Myocyte (in vitro differentiated cells): ENCODE data around the gene KRTCAP3. TPM values are rescaled to one million over a fixed set of nuclear protein-coding genes. Genes with fewer than 3 reads are reported as not detected.
"Not testable (repeated sequence)": the region's sequence is repeated elsewhere in the genome, so short reads cannot be mapped to it uniquely, and the experiment has no call there.

Experiments
- DNase-seq: peaks from one replicate; pipeline ENCODE4 v3.0.0-alpha.2; 2012; ENCODE audit warnings: low read depth
- polyA plus RNA-seq: library from polyadenylated mRNA; unstranded; fragments of >200 nt; gene quantifications from one replicate; pipeline ENCODE4 v1.2.1, GENCODE V29; 2012; ENCODE audit warnings: missing spikeins
- total RNA-seq: library from RNA; depleted of rRNA; stranded (reverse); fragments of >200 nt; gene quantifications from 2 replicates; pipeline ENCODE4 v1.2.3, GENCODE V29; 2014

Gene KRTCAP3, protein sequence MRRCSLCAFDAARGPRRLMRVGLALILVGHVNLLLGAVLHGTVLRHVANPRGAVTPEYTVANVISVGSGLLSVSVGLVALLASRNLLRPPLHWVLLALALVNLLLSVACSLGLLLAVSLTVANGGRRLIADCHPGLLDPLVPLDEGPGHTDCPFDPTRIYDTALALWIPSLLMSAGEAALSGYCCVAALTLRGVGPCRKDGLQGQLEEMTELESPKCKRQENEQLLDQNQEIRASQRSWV
- not detected in 2 replicates for total RNA-seq
- polyA plus RNA-seq = 1.2 TPM

- no peak for DNase-seq
Observed at GRCh38 chr2:27441958-27442919, at the start of gene KRTCAP3. TSS of gene KRTCAP3 (plus strand) at chr2:27442381. CDS start at chr2:27442413, 32 bp downstream.

- no peak for DNase-seq
Observed at GRCh38 chr2:27393225-27393624, 49.0 kb upstream of the KRTCAP3 start.

GRCh38 chr2:27398962-27399361 lies 43.2 kb upstream of the KRTCAP3 start:
- no peak for DNase-seq

DNA sequence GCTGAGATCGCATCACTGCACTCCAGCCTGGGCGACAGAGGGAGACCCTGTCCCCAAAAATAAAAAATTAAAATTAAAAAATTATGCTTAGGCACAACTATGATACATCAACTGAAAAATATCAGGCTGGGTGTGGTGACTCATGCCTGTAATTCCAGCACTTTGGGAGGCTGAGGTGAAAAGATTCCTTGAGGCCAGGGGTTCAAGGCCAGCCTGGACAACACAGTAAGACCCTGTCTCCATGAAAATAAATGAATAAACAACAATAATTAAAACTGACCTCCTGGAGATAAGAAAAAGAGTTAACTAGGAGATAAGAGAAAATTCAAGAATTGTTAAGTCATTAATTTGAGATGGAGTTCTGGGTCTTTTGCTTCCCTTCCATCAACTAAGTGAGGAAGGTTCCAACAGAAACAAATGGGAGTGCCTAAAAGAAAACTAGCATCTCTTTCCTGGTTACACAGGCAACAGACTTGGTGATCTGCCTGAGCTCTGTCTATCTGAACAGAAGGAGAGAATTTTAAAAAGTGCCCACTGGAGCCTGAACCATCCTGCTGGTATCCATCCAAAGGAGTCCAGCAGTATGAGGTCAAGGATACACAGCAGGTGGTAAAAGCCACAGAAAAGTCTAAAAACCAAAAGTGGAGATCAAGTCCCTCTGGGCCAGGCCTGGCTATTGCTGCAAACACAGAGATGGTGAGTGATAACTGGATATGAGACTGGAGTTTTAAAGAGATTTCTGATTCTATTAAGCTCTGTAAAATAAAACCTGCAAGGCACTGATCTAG lies 41.6 kb upstream of the KRTCAP3 start:
- DNase-seq = peak; percentile 91

DNA sequence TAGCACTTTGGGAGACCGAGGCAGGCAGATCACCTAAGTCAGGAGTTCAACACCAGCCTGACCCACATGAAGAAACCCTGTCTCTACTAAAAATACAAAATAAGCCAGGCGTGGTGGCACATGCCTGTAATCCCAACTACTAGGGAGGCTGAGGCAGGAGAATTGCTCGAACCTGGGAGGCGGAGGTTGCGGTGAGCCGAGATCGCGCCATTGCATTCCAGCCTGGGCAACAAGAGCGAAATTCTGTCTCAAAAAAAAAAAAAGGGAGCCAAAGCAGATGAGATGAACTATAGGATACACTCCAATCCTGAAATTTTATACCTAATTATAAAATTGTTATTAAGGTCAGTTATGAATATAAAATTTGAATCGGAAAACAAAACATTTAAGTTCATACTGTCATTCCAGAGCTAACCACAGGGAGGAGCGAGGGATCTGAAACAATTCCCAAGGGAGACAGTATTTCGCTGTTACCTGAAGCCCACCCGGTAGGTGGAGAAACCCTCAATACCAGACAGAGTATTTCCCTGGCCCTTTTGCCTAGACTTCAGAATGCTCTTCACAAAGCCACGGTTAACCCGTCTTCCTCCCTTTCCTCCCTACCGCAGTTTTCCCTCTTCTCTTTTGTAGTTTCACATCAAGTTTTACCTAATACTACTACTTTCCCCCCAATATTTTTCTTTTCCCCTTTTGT lies 34.2 kb upstream of the KRTCAP3 start:
- DNase-seq = peak; percentile 44

DNA sequence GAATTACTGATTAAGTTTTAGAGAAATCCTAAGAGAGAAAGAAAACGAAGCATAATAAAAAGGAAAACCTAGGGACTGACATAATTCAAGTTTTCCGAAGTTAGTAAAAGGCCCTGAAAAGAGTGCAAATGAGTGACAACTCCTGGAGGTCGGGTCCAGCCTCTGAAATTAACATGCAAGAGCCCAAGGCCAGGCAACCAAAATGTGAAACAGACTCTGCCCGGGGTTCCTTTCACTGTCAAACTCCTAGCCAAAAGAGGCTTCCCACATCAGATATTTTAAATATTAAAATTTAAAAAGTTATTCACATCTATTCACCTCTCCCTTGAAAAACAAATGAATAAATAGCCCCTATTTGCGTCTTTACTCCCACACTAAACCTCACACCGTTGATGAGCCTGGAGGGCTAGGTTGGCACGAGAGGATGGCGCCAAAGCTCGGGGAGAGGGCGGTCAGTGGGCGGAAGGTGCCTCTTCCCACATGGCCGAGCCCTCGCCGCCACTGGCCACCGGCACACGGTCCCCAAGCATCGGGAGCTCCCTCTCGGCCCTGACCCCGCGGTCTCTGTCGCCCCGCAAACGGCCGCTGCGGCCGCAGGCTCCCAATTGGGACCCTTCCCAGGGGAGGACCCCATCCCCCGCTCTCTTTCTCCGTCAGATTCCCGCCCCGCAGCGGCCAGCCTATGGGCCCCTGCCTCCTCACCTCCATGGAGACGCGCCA lies 33.4 kb upstream of the KRTCAP3 start:
- peak; percentile 22 for DNase-seq

- DNase-seq = peak; percentile 91
Observed at GRCh38 chr2:27409321-27410073, 32.7 kb upstream of the KRTCAP3 start, which contains the start of gene PPM1G. TSS of gene PPM1G (minus strand) at chr2:27409591. CDS start at chr2:27409422, 169 bp downstream.

GRCh38 chr2:27412419-27413152 lies 29.6 kb upstream of the KRTCAP3 start:
- DNase-seq = no peak

GRCh38 chr2:27416151-27416550 lies 26.0 kb upstream of the KRTCAP3 start:
- DNase-seq = no peak

DNA sequence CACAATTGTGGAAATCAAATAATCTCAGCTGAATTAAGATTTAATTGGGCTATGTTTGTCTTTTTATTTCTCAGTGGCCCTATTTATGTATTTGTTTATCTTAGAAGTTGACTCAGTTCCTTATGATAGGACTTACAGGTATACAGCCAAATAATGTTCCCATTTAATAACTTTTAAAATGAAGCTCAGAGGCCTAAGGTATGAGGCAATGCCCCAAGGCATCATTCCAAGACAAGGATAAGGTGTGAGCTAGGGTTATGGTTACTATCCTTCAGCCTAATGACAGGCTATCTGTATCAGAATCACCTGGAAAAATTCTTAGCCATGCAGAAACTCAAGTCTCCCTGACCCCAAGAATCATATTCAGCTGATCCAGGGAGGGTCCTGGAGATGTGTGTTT lies 21.2 kb upstream of the KRTCAP3 start:
- no peak for DNase-seq

DNA sequence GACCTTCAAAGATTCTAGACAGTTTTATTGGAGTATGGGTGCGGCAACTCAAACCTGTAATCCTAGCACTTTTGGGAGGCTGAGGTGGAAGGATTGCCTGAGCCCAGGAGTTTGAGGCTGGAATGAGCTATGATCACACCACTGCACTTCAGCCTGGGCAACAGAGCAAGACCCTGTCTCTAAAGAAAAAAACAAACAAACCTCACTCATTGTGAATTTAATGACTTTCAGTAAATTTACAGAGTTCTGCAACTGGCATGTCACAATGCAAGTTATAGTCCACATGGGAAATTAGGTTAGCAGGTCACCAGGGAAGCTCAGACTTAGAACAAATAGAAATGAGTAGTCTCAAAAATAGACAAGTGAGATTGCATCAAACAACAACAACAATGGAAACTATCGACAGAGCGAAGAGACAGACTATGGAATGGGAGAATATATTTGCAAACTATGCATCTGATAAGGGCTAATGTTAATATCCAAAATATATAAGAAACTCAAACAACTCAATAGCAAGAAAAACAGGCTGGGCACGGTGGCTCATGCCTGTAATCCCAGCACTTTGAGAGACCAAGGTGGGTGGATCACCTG lies 20.4 kb upstream of the KRTCAP3 start:
- no peak for DNase-seq

GRCh38 chr2:27422958-27423357 lies 19.2 kb upstream of the KRTCAP3 start:
- no peak for DNase-seq

GRCh38 chr2:27425039-27425438 lies 17.1 kb upstream of the KRTCAP3 start:
- DNase-seq = not testable (repeated sequence)

GRCh38 chr2:27427863-27428212 lies 14.3 kb upstream of the KRTCAP3 start:
- no peak for DNase-seq

- DNase-seq = peak; percentile 94
Observed at GRCh38 chr2:27428213-27428977, 13.8 kb upstream of the KRTCAP3 start, which contains the start of gene NRBP1. TSS of gene NRBP1 (plus strand) at chr2:27428631. CDS start at chr2:27433274, 4,643 bp downstream.

GRCh38 chr2:27428978-27429541 lies 13.1 kb upstream of the KRTCAP3 start:
- DNase-seq = peak; percentile 82

GRCh38 chr2:27431395-27431794 lies 10.8 kb upstream of the KRTCAP3 start:
- peak; percentile 40 for DNase-seq
